ENCODE data around the gene BCKDHA.

DNA sequence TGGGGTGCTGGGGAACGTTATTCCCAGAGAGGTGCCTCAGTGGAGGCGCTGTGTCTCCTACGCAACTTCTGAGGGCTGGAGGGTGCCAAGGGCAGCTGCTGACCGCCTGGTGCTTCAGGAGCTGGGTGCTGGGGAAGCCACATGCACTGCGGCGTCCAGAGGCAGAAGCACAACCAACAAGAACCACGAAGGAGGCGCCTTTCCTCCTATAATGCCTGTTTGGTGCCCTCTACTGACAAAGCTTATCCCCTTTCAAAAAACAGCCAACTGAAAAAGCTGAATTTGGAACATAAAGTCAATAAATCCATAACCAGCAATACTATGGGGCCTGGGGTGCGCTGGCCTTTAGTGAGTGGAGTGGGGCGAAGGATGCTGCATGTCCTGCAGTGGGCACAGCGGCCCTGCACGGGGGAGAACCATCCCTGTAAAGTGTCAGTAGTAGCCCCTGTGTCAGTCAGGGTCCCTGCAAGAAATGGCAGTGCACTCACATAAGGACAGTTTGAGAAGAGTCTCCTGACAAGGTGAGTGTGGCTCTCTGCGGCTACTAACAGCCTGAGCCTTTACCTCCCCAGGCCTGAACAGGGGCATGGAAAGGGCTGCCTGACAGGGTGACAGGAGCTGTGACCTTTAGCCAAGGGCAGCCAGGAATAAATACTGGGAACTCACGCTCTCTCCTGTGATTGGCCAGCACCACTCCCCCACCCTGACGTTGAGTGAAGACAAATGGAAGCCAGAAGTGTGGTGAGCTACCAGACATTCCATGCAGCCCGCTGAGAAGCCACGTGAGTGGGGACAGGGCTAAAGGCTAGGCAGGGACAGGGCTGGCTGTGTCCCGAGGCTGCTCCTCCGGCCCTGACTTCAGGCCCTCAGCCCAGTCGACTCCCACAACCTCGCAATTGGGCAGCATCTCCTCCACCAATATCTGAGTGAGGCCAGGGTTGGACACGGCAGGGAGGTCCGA, 34.1 kb downstream of the BCKDHA start:
- no peak for TF ChIP-seq EP300 (conservative IDR thresholded peaks at IDR 0.05; ENCODE audit: poor library complexity, severe bottlenecking)
- no peak for TF ChIP-seq EZH2 (IDR thresholded peaks at IDR 0.05; ENCODE audit: borderline replicate concordance, insufficient read depth, low read length, poor library complexity, severe bottlenecking)
- TF ChIP-seq POLR2AphosphoS5 (IDR thresholded peaks at IDR 0.05), result no peak
- no peak for TF ChIP-seq CTCF (IDR thresholded peaks at IDR 0.05; ENCODE audit: poor library complexity, severe bottlenecking)
- TF ChIP-seq MXI1 (conservative IDR thresholded peaks at IDR 0.05; ENCODE audit: poor library complexity, severe bottlenecking), result no peak
- TF ChIP-seq SMC3 (conservative IDR thresholded peaks at IDR 0.05; ENCODE audit: poor library complexity), result no peak
- no peak for TF ChIP-seq REST (IDR thresholded peaks at IDR 0.05; ENCODE audit: borderline replicate concordance)
- no peak for TF ChIP-seq RAD21 (conservative IDR thresholded peaks at IDR 0.05)

Measured in neural cell (in vitro differentiated cells).